ENCODE measurements around the gene NEDD4. TPM values are rescaled to one million over a fixed set of nuclear protein-coding genes. Genes with fewer than 3 reads are reported as not detected.

Gene NEDD4
- total RNA-seq, 1 donor from 2014 or later = 6.1 TPM

GRCh38 chr15:55980511-55980910, 12.9 kb downstream of the NEDD4 start:
- H3K4me3 ChIP-seq = no peak overlapping the region
- H3K4me1 ChIP-seq = no peaks in the 10 kb centered on the region
- H3K27ac ChIP-seq = no peak overlapping the region
- no peak for TF ChIP-seq CTCF (IDR thresholded peaks at IDR 0.05)
- H3K27me3 ChIP-seq = no peaks in the 10 kb centered on the region
- intact Hi-C loops (cut with DNase I) = no loop called here
- H3K9me3 ChIP-seq = no peaks in the 10 kb centered on the region
- no peaks in the 10 kb centered on the region for H3K36me3 ChIP-seq
- DNase-seq (ENCODE audit: low spot score in 2 of 2) = no peak

GRCh38 chr15:55977231-55977630, 16.2 kb downstream of the NEDD4 start:
- DNase-seq (ENCODE audit: low spot score in 2 of 2) = no peak
- no peaks in the 10 kb centered on the region for H3K36me3 ChIP-seq
- no peak for TF ChIP-seq CTCF (IDR thresholded peaks at IDR 0.05)
- no peaks in the 10 kb centered on the region for H3K27me3 ChIP-seq
- H3K4me3 ChIP-seq = no peak overlapping the region
- H3K4me1 ChIP-seq = no peaks in the 10 kb centered on the region
- intact Hi-C loops (cut with DNase I) = no loop called here
- no peak overlapping the region for H3K27ac ChIP-seq
- no peaks in the 10 kb centered on the region for H3K9me3 ChIP-seq

DNA sequence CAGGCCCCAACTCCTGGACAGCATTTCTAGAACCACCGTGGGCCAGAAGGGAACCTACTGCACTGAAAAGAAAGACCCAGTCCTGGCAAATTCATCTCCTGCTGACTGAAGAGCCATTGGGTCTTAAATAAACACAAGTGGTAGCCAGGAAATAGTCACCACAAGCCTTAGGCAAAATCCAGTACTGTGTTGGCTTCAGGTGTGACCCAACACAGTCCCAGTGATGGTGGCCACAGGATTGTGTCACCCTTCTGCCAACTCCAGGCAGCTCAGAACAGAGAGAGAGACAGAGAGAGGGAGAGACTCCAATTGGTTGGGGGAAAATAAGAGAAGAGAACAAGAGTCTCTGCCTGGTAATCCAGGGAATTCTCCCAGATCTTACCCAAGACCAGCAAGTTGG, 23.1 kb downstream of the NEDD4 start:
- intact Hi-C loops (cut with DNase I) = no loop called here
- H3K4me1 ChIP-seq = no peaks in the 10 kb centered on the region
- TF ChIP-seq CTCF (IDR thresholded peaks at IDR 0.05) = no peak

GRCh38 chr15:55969582-55969981, 23.8 kb downstream of the NEDD4 start:
- Histone ChIP-seq H3K4me3 (no peak overlapping the region), H3K4me1 (no peaks in the 10 kb centered on the region), H3K36me3 (no peaks in the 10 kb centered on the region), H3K27me3 (no peaks in the 10 kb centered on the region), H3K27ac (no peak overlapping the region), H3K9me3 (no peaks in the 10 kb centered on the region)
- intact Hi-C loops (cut with DNase I) = no loop called here
- no peak for DNase-seq (ENCODE audit: low spot score in 2 of 2)
- no peak for TF ChIP-seq CTCF (IDR thresholded peaks at IDR 0.05)

More for the DNA sequence above, 23.1 kb downstream of the NEDD4 start:
- no peaks in the 10 kb centered on the region for H3K27me3 ChIP-seq
- H3K27ac ChIP-seq = no peak overlapping the region
- no peaks in the 10 kb centered on the region for H3K36me3 ChIP-seq
- no peak for DNase-seq (ENCODE audit: low spot score in 2 of 2)
- H3K4me3 ChIP-seq = no peak overlapping the region
- no peaks in the 10 kb centered on the region for H3K9me3 ChIP-seq

DNA sequence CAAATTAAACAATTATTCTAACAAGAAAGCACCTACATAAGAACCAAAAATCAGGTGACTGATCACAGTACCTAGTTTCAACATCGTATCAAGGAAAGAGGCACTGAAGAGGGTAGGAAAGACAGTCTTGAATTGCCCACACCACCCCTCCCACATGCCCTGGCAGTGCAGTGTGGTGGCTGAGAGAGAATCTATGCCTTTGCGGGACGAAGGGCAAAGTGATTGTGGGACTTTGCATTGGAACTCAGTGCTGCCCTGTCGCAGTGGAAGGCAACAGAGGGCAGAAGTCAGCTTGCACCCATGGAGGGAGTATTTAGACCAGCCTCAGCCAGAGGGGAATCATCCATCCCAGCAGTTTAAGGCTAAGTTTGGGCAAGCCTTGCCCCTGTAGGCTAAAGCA, 24.5 kb downstream of the NEDD4 start:
- Histone ChIP-seq H3K36me3 (peaks cover 0 to 2% of the 10 kb centered on the region in 2 donors), H3K27ac (no peak overlapping the region), H3K4me1 (no peaks in the 10 kb centered on the region), H3K9me3 (no peaks in the 10 kb centered on the region), H3K27me3 (no peaks in the 10 kb centered on the region), H3K4me3 (no peak overlapping the region)
- no peak for TF ChIP-seq CTCF (IDR thresholded peaks at IDR 0.05)
- intact Hi-C loops (cut with DNase I) = no loop called here
- no peak for DNase-seq (ENCODE audit: low spot score in 2 of 2)

- no peak for DNase-seq (ENCODE audit: low spot score in 2 of 2)
- Histone ChIP-seq H3K9me3 (no peaks in the 10 kb centered on the region), H3K27me3 (no peaks in the 10 kb centered on the region), H3K36me3 (peaks cover 0 to 3% of the 10 kb centered on the region in 2 donors), H3K27ac (no peak overlapping the region), H3K4me3 (no peak overlapping the region), H3K4me1 (no peaks in the 10 kb centered on the region)
- intact Hi-C loops (cut with DNase I) = no loop called here
- TF ChIP-seq CTCF (IDR thresholded peaks at IDR 0.05) = no peak
These were observed 28.3 kb downstream of the NEDD4 start for GRCh38 chr15:55965091-55965490.

Data from ascending aorta (tissue), 2 donors.